Activated naive CD4-positive, alpha-beta T cell treated with anti-CD3 and anti-CD28 coated beads, Interleukin-2, amount 50 U/mL, for 72 hours (primary cell): ENCODE data around the gene SNPH. TPM values are rescaled to one million over a fixed set of nuclear protein-coding genes. Genes with fewer than 3 reads are reported as not detected.

Source experiments
- ATAC-seq, 2 donors: fragments of 150-1000 bp; cut with Tn5 transposase; 2 replicates each; pipeline ENCODE4 v1.10.0; 2021; ENCODE audit warnings: mild to moderate bottlenecking in 2 of 2, moderate library complexity in 2 of 2
- DNase-seq, 2 donors: peaks; one replicate each; pipeline ENCODE4 v3.0.0; 2021 to 2022; ENCODE audit warnings: low spot score in 2 of 2
- H3K27ac Mint-ChIP-seq, 2 donors: one replicate each; pipeline ENCODE4 v1.8.0; 2022; ENCODE audit warnings: mild to moderate bottlenecking in 2 of 2, mixed read lengths in 2 of 2
- H3K36me3 Mint-ChIP-seq, 2 donors: one replicate each; pipeline ENCODE4 v1.8.0; 2022; ENCODE audit warnings: mixed read lengths in 2 of 2
- H3K9me3 Mint-ChIP-seq, 2 donors: one replicate each; pipeline ENCODE4 v1.8.0; 2022; ENCODE audit warnings: mixed read lengths in 2 of 2
- total RNA-seq, 2 donors: library from RNA; stranded (reverse); gene quantifications; one replicate each; pipeline ENCODE4 v1.2.3, GENCODE V29; 2022

The SNPH gene
- total RNA-seq, 2 donors from 2014 or later: 3.2 to 4.8 TPM

GRCh38 chr20:1309439-1309847 lies 43.3 kb downstream of the SNPH start:
- Mint-ChIP-seq H3K27ac (no peak overlapping the region), H3K36me3 (peaks cover 0 to 4% of the 10 kb centered on the region in 2 donors), H3K9me3 (no peaks in the 10 kb centered on the region)
- ATAC-seq (no peak), DNase-seq (no peak)

- H3K9me3 Mint-ChIP-seq: no peaks in the 10 kb centered on the region
- ATAC-seq (no peak), DNase-seq (no peak)
- H3K27ac Mint-ChIP-seq: no peak overlapping the region
- peaks cover 0 to 4% of the 10 kb centered on the region in 2 donors for H3K36me3 Mint-ChIP-seq
Observed at GRCh38 chr20:1310071-1310470, 44.0 kb downstream of the SNPH start.

DNA sequence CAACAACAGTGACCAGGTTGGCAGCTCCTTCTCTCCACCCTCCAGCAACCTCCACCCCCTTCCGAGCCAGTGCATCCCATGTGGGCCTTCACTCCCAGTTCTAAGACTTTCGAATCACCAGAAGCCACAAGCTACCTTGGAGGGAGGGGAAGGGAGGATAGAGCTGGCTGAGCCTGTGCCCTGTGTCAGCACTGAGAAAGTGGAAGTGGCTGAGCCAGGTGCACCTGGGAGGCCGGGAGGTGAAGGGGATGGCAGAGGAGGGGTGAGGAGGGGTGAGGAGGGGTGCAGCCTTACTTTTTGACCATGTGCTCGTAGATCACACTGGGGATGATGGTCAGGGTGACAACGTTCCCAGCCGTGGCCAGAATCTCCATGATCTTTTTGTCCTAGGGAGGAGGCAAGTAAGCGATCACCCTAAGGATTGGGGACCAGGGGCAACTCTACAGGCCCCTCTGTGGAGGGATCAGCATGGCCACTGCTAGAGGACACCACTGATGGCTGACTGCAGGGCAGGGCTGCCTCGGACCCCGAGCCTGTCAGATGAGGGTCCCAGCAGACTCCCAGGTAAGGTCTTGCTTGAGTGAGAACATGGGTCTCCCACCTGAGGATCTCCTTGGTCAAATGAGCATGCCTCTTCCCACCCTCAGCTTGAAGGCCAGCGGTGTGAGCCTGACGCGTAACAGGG lies 44.6 kb downstream of the SNPH start:
- no peaks in the 10 kb centered on the region for H3K36me3 Mint-ChIP-seq
- no peak overlapping the region for H3K27ac Mint-ChIP-seq

DNA sequence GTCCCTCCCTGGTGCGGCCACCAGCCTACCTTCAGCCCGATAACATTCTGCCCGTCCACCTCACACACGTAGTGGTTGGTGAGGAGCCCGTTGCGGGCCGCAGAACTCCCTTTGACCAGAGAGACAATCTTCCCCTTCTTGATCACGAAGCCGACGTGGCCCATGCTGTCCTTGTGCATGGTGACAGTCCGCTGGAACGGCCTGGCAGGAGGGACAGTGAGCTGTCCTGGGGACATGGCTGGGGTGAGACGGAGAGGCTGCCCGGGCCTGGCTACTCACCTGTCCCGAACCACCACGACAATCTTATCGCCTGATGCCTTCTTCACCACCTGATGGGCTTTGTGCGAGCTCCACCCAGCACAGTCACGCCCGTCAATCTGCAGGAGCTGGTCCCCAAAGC lies 46.2 kb downstream of the SNPH start:
- Mint-ChIP-seq H3K9me3 (no peaks in the 10 kb centered on the region), H3K27ac (no peak overlapping the region), H3K36me3 (no peaks in the 10 kb centered on the region)
- no peak for ATAC-seq
- DNase-seq: no peak

More for the DNA sequence above, 44.6 kb downstream of the SNPH start:
- ATAC-seq (no peak), DNase-seq (no peak)
- no peaks in the 10 kb centered on the region for H3K9me3 Mint-ChIP-seq

- H3K27ac Mint-ChIP-seq: no peak overlapping the region
- ATAC-seq: peak in 1 of 2 donors; percentile 4
- DNase-seq: no peak
- H3K36me3 Mint-ChIP-seq: no peaks in the 10 kb centered on the region
- H3K9me3 Mint-ChIP-seq: no peaks in the 10 kb centered on the region
Observed at GRCh38 chr20:1312904-1313235, 46.8 kb downstream of the SNPH start.

- H3K36me3 Mint-ChIP-seq: no peaks in the 10 kb centered on the region
- H3K27ac Mint-ChIP-seq: peak overlapping the region in 1 of 2 donors; percentile 48
- DNase-seq: peak in 1 of 2 donors; percentile 72
- no peaks in the 10 kb centered on the region for H3K9me3 Mint-ChIP-seq
- ATAC-seq: peak; percentile 75 to 80
Observed at GRCh38 chr20:1313236-1313964, 47.3 kb downstream of the SNPH start.

GRCh38 chr20:1315804-1316203 lies 49.7 kb downstream of the SNPH start:
- ATAC-seq: no peak
- no peak for DNase-seq
- Mint-ChIP-seq H3K27ac (no peak overlapping the region), H3K9me3 (no peaks in the 10 kb centered on the region), H3K36me3 (no peaks in the 10 kb centered on the region)

GRCh38 chr20:1317545-1318255 lies 51.6 kb downstream of the SNPH start:
- DNase-seq (no peak), ATAC-seq (no peak)
- Mint-ChIP-seq H3K27ac (no peak overlapping the region), H3K36me3 (no peaks in the 10 kb centered on the region), H3K9me3 (no peaks in the 10 kb centered on the region)

GRCh38 chr20:1319051-1319450 lies 53.0 kb downstream of the SNPH start:
- Mint-ChIP-seq H3K27ac (no peak overlapping the region), H3K9me3 (no peaks in the 10 kb centered on the region), H3K36me3 (no peaks in the 10 kb centered on the region)
- DNase-seq (no peak), ATAC-seq (no peak)

DNA sequence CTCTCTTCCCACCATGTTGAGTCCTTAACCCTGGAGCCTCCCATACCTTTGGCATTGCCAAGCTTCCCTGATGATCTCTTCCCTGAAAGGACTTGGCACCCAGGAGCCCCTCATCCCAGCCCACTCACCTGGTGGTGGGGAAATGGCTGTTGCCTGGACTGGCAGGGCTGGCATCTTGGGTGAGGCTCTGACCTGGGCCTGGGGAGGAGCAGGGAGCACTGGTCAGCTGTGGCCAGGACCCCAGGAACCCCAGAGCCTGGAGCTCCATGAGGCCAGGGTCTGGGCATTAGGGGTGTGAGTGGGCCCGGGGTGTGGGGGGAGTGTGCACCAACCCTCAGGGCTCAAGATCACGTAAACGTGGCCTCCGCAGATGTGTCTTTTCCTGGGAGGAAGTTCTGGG lies 53.4 kb downstream of the SNPH start:
- no peak for DNase-seq
- Mint-ChIP-seq H3K36me3 (no peaks in the 10 kb centered on the region), H3K9me3 (no peaks in the 10 kb centered on the region), H3K27ac (no peak overlapping the region)
- no peak for ATAC-seq

DNA sequence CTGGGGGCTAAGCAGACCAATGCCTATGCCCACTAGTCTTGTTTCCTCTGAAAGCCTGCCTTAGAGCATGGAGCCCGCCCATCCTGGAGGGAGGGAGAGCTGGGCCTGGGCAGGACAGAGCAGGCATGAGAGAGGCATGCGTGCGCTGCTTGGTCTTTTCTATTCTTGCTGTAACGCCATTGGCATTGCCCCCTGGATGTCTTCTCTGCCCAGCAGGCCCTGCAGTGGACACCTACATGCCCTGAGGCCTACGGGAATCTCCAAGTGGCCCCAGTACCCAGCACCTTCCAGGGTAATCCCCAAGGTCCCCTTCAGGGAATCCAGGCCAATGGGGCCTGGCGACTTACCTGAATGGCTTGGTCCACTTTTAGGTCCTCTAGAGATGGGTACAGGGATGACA lies 53.9 kb downstream of the SNPH start:
- H3K36me3 Mint-ChIP-seq: no peaks in the 10 kb centered on the region
- DNase-seq (no peak), ATAC-seq (no peak)
- H3K9me3 Mint-ChIP-seq: no peaks in the 10 kb centered on the region
- no peak overlapping the region for H3K27ac Mint-ChIP-seq

DNA sequence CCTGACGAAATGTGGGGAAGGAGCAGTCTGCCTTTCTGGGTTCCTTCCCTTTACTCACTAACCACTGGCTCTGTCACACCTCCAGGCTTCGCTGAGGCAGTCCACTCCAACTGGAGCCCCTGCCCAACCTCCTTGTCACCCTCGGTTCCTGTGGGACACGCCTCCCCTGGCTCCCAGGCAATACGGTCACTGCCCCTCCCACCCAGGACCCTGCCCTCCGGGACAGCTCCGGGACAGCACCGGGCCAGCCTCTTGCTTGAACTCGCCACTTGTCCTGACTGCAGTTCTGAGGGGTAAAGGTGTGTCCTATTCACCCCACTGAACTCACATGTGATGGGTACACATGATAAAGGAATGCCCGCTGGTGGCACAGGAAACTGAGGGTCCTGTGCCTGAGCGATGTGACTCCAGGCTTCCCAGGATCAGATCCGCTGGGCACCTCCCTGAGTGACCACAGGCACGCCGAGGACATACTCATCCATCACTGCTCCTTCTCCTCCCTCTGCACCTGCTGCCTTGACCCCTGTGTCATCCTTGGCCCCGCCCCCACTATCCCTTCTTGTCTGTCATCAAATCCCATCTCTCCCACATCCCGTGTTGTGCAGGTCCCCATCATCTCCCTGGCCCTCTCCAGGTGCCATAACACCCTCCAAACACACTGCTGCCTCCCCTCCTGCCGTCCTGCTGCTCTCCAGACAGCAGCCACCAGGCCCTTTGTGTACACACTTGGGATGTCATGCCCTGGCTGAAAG lies 55.0 kb downstream of the SNPH start:
- ATAC-seq: no peak
- DNase-seq: no peak
- Mint-ChIP-seq H3K27ac (no peak overlapping the region), H3K9me3 (no peaks in the 10 kb centered on the region), H3K36me3 (no peaks in the 10 kb centered on the region)

DNA sequence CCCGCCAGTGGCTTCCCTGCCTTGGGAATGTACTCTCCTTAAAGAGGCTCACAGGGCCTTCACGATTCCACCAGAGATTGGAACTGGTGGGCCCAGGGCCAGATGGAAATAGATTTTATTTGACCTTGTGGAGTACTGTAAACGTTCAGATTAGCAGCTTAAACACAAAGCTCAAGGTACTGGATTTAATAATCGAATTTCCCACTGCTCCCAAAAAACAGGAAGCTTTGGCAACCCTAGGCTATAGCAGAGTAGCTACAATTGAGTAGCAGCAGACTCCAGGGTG lies 55.5 kb downstream of the SNPH start:
- DNase-seq (no peak), ATAC-seq (no peak)
- Mint-ChIP-seq H3K36me3 (no peaks in the 10 kb centered on the region), H3K27ac (no peak overlapping the region), H3K9me3 (no peaks in the 10 kb centered on the region)

GRCh38 chr20:1322511-1323245 lies 56.6 kb downstream of the SNPH start:
- Mint-ChIP-seq H3K9me3 (no peaks in the 10 kb centered on the region), H3K36me3 (no peaks in the 10 kb centered on the region), H3K27ac (no peak overlapping the region)
- ATAC-seq (no peak), DNase-seq (peak in 1 of 2 donors; percentile 47)

- no peak for ATAC-seq
- peak in 1 of 2 donors; percentile 20 for DNase-seq
- Mint-ChIP-seq H3K9me3 (no peaks in the 10 kb centered on the region), H3K36me3 (no peaks in the 10 kb centered on the region), H3K27ac (no peak overlapping the region)
Observed at GRCh38 chr20:1323256-1323655, 57.2 kb downstream of the SNPH start.

- peak in 1 of 2 donors; percentile 44 for DNase-seq
- no peaks in the 10 kb centered on the region for H3K36me3 Mint-ChIP-seq
- H3K27ac Mint-ChIP-seq: no peak overlapping the region
- no peak for ATAC-seq
- no peaks in the 10 kb centered on the region for H3K9me3 Mint-ChIP-seq
Observed at GRCh38 chr20:1323830-1324597, 57.9 kb downstream of the SNPH start.
